GM19043 (cell line): ENCODE data around the gene DKK1.

Source experiments
- ATAC-seq: cut with Tn5 transposase; IDR thresholded peaks from one replicate; pipeline ENCODE4 v1.9.1; 2021; ENCODE audit warnings: low read depth; ENCODE audit not compliant: unreplicated experiment

DKK1 gene, protein sequence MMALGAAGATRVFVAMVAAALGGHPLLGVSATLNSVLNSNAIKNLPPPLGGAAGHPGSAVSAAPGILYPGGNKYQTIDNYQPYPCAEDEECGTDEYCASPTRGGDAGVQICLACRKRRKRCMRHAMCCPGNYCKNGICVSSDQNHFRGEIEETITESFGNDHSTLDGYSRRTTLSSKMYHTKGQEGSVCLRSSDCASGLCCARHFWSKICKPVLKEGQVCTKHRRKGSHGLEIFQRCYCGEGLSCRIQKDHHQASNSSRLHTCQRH

DNA sequence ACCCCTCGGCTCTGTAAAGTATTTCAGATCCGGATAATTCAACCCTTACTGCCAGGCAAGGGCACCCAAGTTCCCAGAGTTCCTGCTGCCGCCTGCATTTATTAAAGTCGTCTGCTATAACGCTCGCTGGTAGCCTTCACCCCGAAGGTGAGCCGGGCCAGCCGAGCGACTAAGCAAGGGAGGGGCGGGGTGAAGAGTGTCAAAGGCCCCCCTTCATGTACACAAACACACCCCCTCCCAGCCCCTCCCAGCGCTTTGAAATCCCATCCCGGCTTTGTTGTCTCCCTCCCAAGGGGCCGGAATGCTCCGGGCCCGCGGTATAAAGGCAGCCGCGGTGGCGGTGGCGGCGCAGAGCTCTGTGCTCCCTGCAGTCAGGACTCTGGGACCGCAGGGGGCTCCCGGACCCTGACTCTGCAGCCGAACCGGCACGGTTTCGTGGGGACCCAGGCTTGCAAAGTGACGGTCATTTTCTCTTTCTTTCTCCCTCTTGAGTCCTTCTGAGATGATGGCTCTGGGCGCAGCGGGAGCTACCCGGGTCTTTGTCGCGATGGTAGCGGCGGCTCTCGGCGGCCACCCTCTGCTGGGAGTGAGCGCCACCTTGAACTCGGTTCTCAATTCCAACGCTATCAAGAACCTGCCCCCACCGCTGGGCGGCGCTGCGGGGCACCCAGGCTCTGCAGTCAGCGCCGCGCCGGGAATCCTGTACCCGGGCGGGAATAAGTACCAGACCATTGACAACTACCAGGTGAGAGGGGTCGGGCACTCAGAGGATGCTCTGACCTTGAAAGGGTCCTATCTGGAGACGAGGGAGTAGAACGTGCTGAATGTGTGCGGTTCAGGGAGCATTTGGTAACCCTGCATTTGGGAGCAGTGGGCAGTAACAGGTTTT lies at the start of gene DKK1:
TSS of gene DKK1 (plus strand) at position 349 of the 889 bp plus-strand sequence. CDS start at position 503, 154 bp downstream.
- no peak for ATAC-seq

DNA sequence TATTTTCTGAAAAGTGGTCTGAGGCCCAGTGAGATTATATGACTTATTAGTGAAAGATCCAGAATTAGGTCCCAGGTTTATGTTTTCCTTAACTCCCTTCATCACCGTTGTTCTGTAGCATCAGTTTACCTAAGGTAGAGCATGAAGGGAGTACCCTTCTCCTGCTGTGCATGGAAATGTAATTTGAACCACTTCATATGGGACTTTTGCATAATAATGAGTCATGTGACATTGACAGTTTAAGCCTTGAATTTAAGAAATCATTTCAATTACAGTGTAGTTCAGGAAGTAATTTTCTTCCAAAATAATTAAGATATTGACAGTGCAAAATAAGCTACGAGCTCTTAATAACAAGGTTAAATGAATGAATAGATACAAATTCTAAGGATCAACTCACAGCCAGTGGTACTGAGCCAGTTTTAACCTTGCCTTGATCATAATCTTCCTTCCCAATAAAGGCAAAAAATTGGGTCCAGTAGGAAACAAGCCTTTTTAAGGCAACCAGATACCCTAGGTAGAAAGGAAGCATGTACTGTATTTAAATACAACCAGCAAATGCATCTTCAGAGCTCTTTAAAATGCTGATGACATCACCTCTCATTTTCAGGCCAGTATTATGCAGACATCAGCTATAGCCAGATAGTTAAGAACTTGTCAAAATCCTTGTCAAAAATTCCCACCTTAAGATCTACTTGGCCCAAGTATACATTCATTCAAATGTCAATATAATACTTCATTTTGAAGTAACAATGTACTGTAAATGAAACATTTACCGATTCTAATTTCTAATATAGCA lies 48.8 kb upstream of the DKK1 start:
- ATAC-seq, result no peak

DNA sequence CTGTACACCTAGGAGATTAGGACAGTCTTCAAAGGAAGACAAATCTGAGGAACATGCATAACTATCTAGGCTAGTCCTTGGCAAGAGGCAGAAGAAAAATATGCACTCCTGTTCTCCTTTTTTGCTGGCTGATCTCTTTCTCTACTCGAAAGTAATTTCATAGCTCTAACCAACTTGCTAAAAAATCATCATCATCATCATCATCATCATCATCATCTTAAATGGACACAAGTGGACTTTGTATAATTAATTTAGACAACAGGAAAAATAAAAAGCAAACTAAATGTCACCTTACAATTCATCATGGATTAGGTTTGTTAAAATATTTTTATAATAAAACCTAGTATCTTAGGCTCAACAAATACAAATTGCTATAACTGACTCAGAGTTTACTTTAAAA lies 47.2 kb upstream of the DKK1 start:
- ATAC-seq, result no peak

DNA sequence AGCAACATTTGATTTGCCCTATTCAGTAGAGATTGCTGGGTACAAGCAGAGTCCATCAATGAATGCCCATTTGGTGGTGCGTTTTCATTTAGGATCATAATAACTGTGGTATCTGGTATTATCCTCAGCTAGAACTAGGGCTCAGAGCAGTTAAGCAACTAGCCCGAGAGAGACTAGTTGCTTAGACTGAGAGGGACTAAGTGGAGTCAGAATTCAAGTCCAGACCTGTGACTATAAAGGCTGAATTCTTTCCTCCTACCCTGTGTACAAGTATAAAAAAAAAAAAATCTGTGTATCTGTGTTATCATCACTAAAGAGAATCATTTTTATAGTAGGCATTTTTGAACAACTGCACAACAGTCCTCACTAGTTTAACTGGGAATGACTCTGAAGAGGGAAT lies 45.3 kb upstream of the DKK1 start:
- no peak for ATAC-seq

DNA sequence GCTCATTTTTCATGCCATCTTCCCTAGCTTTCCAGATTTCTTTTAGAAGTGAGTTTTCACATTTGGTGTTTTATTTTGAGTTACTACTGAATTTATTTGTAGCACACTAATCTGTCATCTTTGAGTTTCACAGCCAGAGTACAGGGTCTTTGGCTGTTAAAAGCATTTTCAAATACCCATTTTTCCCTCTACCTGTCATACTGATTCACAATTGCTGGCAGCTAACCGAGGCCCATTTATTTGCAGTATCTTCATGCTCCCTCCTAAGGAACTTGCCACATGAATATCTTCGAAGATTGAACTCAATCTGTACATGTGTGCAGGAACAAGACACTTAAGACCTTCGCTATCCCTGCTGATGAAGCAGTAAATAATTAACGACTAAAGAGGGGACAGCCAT lies 44.8 kb upstream of the DKK1 start:
- ATAC-seq, result no peak

DNA sequence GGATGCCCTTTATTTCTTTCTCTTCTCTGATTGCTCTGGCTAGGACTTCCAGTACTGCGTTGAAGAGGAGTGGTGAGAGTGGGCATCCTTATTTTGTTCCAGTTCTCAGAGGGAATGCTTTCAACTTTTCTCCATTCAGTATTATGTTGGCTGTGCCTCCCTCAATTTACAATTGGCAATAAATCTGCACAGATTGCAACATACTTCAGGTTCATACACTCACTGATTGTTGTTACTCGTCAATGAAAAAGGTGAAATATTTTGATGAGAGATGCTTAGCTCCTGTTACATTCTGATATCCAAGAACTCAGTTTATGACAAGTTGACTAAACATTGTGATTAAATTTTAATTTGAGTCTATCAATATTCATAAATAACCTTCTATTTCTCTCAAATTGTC lies 37.9 kb upstream of the DKK1 start:
- no peak for ATAC-seq

DNA sequence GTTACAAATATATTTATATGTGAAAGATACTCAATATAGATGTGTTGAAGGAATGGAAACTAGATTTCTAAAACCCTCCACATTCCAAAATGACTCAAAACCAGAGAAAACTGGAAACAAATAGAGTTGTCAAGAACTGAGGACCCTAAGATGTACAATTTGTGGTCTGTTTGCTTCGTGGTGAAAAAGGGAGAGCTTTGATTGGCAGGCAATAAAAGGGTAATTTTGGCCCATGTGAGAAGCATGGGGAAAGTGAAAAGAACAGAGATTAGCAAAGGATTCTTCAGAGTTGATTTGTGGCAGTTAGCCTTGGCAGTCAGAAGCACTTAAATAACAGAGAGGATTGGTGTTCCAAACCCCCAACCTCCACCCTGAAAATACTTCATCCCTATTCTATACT lies 37.1 kb upstream of the DKK1 start:
- ATAC-seq, result no peak

DNA sequence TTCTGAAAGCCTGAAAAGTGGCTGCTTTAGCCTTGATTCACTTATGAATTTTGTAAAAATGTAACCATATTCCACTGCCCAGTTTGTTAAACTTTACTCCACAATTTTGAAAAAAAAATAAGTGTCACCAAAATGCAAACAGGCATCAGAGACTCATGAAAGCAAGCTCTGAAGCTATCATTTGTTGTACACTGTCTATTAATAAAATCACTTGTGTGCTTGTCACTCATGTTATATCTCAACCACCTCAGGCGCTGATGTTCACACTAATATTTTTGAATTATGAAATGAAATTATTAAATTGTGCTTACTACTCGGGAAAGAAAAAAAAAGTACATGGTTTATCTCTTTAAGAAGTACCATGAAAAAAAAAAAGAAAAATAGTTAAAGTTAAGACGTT lies 34.5 kb upstream of the DKK1 start:
- ATAC-seq, result no peak

DNA sequence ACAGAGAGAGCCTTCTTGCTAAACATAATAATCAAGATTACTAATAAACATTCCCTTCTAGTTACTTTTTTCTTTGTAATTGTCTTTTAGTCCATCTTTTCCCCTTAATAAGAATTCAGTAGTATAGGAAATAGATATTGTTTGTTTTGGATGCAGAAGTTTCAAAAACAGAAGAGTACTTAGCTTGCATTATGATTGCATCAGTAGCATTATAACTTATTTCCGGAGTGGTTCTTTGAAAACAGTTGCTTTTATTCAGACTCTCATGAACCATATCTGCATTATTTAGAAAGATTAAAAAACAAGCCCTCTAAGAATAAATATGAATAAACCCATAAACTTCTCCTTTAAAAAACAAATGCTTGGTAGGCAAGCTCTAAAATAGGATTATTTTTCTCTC lies 34.0 kb upstream of the DKK1 start:
- ATAC-seq, result no peak

DNA sequence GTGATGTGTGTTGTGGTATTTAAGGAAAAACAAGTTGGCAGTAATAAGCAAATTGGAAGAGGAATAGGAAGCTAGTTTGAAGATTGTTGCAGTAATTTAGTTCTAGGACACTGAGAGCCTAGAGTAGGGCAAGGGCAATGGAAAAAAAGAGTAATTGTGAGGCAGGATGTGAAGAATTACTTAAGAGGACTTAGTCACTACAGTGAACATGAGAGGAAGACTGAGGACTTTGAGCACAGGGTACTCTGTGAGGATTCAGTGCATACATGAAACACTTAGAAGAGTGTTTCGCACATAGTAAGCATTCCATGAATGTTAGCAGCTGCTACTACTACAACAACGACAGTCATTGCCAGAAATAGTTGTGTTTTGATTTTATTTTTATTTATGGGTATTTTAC lies 30.9 kb upstream of the DKK1 start:
- no peak for ATAC-seq

DNA sequence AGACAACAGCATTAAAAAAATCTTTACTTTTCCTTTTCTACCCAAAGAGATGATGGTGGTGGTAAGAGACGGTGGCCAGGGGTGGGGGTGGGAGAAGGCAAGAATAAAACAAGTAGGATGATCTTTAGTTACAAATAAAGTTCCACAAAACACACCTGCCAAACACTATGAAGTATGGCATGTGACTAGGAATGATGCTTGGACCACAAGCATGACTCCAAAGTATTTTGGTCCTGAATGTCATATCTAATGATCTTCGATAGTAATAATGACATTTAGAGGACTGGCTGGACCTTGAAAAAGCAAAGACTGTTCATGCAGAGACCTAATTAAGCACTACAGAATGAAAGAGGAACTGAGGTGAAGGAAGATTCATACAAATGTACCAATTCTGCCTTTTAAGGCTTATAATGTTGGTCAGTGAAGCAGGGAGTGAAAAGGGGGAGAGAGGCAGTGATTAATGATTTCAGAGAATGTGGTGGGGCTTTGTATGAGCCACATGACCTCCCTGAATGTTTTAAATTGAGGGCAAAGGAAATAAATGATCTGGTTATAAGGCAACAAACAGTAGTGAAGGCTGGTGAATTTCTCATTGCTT lies 29.6 kb upstream of the DKK1 start:
- ATAC-seq, result peak; percentile 81

DNA sequence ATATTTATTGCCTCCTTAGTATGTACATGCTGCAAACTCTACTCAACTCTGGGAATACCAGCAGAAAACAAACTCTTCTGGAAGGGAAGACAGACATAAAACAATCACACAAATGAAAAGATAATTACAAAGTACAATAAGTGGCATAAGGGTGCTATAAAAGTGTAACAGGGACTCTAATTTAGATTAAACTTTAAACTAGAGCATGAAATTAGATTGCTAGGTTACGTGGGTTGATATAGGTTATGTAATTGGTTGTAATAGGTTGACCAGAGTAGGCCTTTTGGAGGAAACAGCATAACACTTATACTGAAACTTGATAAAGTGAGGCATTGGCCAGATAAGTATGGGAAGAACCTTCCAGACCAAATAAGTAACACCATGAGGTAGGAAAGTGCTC lies 26.2 kb upstream of the DKK1 start:
- ATAC-seq, result no peak

DNA sequence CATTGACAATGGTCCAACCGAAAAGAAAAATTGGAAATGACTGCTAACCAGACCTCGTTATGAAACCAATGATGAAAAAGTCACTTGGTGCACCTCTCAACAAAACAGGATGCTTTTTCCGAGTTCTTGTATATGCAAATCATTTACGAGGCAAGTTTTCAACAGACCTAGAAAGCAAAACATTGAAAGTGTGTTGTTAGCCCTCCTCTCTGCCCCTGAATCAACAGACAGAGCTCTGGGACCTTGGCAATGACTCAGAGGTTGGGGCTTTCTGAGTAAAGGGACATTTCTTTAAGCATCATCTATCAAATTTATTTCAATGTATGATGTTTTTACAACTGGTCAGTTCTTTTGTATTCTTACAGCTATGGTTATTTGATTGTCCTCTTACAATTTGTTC lies 16.3 kb upstream of the DKK1 start:
- no peak for ATAC-seq

DNA sequence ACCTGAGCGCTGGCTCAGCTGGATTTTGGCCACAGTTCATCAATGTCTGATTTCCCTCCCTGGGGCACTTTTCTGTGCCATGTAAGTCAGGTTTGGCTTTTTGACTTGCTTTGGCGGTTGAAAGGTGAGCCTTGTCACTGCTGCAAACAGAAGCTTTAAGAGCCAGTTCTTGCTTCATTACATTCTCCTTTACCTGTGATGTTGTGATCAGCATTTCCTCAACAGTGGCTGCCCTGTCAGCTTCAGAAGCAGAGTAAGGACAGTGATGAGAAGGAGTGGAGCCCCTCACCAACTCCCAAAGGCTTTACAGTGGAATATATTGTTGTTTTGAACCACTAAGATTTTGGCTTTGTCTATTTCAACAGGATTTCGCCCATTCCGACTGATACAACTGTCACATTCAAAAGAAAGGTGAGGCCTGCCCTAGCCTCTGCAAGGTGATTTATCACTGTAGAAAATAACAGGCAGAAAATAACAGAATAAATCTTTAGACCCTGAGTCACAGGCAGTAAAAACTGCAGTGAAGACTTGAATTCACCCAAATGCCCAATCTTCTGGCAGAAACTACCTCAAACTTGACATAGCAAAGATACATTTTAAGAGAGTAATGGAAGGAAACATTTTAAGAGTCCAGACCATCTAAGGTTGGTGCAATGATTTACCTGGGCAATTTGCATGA lies 13.3 kb upstream of the DKK1 start:
- no peak for ATAC-seq

DNA sequence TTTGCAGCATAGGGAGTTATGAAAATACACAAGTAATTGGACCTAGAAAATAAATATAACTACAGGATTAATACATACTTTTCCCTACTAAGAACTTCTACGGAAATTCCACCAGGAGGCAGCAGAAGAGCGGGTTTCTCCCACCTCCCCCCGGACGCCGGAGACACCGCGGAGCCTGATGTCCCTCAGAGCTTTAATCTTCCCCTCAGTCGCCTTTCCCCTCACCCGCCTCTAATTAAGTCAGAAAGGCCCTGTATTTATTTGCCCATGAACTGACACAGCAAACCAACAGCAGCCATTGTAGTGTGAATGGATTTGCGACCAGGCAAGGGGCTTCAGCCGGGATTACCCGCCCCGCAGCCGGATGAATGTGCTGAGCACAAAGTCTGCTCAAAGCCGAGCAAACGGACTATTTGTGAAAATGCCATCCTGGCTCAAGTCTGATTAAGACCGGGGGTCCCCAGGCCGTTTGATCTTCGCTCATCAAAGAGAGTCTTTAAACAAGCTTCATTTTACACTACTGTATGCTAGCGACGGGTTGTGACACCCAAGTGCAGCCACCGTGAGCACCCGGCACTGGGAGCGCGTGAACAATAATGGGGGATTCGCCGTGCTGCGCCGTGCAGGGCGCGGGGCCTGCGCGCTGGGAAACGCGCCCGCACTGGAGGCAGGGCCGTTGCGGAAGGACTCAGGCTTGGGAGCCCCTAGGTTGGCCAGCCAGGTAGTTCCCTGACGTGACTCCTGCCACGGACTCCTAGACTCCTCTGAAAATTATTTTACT lies 5.6 kb upstream of the DKK1 start:
- ATAC-seq, result peak; percentile 57

DNA sequence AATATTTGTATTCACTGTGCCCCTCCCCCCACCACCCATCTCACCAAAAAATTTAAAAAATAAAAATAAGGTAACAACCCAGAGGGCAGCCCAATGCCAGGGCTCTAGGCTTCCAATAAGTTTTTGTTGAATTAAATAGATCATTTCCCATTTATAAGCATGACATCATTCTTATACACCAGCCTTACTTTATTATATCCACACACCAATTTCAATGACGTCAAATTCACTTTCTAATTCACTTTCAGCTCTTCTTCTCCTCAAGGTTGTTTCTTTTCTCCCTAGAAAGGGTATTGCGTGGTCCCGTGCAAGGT lies 1.2 kb upstream of the DKK1 start:
- no peak for ATAC-seq

DNA sequence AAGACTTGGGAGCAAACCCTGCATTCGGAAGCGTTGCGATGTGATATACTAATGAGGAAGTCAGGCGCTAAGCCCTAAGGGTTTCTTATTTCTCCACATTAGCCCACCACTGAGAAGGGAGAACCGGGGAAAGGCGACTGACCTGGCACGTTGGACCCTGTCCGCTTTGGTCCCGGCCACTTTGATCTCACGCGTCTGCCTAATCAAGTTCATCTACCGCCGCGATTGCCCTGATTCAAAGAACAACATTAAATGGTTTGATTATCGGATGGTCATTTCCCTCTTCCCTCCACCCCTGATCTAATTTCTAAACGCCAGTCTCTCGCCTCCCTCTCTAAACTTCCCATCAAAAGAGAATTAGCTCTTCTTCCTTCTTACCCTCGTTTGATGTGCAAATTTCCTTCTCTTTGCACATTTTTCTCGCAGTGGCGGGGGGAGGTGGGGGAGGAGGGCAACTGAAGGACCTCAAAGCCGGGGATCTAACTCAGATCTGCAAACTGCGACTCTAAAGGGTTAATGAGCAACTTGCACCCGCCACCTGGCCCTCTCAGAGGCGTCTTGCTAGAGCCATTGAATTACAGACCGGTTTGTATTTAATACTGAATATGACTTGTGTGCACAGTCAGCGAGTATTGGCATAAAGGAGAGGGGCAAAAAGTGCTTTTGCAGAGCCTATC lies 687 bp upstream of the DKK1 start:
- no peak for ATAC-seq

DNA sequence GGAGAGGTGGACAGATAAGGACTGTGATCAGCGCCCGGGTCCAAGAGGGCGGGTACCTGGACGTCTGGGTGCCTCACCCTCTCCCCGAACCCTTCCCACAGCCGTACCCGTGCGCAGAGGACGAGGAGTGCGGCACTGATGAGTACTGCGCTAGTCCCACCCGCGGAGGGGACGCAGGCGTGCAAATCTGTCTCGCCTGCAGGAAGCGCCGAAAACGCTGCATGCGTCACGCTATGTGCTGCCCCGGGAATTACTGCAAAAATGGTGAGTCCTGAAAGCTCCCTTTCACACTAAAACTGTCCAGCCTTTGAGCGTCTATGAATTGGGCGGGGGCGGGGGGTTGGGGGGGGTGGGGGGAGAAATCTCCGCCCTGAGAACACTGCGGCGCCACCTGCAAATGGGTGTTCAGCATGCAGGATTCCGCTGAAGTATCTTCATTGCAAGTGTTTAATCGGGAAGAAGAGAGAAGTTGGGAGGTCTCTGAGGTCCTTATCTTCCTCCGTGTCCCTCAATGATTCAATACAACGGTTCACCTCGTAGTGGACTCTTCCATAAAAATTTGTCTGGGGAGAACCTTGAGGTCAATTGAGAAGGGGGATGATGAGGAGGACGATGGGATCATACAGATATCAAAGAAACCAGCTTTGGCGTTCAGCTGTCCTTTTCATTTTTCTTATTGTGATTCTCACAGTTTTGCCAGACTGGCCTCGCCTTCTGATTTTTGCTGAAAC lies 906 bp downstream of the DKK1 start:
- ATAC-seq, result no peak

DNA sequence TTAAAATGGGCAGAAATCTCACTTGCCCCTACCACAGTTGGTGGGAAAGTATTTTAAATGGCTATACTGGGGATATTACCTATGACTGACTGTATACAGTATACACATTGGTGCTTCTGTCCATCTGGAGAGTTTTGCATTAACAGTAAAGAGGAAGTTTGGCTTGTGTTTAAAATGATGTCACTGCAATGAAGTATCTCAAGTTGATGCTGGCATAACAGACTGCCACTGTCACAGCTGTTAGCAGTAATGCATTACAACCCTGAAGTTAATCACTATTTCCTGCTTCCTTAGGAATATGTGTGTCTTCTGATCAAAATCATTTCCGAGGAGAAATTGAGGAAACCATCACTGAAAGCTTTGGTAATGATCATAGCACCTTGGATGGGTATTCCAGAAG lies 1.9 kb downstream of the DKK1 start:
- no peak for ATAC-seq
